GM19372 (cell line): Measurements from ENCODE around the gene CAPS.
"Not testable (repeated sequence)": the region's sequence is repeated elsewhere in the genome, so short reads cannot be mapped to it uniquely, and the experiment has no call there.

Source experiments
- ATAC-seq: cut with Tn5 transposase; IDR thresholded peaks from one replicate; pipeline ENCODE4 v1.9.1; 2021; ENCODE audit warnings: mild to moderate bottlenecking, low read depth, moderate library complexity; ENCODE audit not compliant: unreplicated experiment

The CAPS gene

GRCh38 chr19:5913739-5914357, at the start of gene CAPS:
Gene CAPS (plus strand): TSS chr19:5914254. CDS start chr19:5914407, 153 bp downstream.
- ATAC-seq = no peak

DNA sequence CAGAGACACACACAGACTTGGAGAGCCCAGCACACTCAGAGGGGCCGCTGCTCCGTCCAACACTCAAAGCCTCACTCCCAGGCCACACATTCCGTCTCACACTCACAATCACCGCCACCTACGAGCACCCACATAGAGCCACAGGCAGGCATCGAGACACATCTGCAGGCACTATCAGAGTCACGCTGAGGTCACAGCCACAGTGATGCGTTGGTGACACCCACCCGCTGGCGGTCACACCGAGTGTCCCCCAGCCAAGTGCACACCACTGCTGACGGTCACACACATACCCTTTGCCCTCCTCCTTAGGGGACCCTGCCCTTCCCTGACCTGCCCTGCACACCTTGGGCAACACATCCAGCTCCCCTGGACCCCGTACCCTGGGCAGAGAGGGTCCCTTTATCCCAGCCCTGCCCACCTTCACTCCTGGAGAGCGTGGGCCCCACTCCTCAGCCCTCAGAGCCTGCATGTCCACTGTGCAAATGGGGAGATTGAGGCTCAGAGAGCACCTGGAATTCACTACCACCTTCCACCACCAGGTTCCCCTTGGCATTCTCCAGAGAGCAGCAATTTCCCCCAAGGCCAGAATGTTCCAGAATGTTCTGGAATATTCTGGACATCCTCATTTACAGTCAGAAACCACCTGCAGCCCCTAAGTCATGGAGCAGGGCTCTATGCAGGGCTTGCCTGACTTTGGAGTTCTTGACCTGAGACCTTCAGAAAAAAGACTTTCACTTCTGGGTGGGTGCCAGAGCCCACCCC, 49.1 kb upstream of the CAPS start:
- no peak for ATAC-seq

DNA sequence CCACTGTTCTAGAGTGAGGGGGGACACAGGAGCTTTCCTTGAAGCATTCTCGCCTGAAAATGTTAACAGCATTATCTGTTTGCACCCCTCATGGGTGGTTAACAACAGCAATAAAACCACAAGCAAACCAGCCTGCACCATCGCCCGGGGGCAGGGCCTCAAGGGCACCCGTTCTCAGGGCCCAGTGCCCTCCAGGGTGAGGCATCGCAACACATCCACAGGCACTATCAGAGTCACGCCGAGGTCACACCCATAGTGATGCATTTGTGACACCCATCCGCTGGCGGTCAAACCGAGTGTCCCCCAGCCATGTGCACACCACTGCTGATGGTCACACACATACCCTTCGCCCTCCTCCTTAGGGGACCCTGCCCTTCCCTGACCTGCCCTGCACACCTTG, 48.3 kb upstream of the CAPS start:
- no peak for ATAC-seq

GRCh38 chr19:5867201-5868136, 46.6 kb upstream of the CAPS start:
- no peak for ATAC-seq

DNA sequence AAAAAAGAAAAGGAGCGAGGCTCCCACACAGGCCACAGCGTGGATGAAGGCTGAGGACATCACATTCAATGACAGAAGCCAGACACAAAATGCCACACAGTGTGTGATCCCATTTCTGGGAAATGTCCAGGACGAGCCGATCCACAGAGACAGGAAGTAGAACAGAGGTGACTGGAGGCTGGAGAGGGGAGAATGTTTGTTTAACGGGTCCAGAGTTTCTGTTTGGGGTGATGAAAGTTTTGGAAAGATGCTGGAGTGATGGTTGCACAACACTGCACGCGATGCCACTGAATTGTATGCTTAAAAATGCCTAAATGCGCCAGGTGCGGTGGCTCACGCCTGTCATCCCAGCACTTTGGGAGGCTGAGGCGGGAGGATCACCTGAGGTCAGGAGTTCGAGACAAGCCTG, 43.1 kb upstream of the CAPS start:
- no peak for ATAC-seq

DNA sequence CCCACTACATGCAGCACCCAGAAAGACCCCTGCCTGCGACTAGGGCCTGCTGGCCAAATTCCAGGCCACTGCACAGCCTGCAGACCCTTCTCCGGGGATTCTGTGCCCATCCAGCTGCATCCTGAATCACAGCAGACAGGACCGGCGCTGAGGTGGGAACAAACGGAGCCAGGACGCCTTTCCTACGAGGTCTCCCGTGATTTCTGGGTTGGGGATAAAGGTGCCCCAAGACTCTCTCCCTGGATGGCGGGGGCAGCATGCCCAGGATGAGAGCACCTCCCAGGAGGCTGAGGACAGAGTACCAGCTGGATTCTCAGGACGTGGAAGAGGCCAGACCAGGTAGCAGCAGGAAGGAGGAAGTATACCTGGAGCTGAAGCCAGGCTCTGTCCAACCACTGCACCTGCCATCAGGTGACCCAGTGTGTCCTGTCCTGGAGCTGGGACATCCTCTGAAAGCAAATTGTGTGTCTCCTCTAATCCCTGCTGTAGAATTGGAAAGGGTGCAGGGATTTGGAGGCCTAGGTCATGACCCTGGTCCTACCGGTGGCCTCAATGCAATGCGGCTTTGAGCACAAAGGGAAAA, 40.3 kb upstream of the CAPS start:
- ATAC-seq = no peak

- not testable (repeated sequence) for ATAC-seq
These were observed 39.6 kb upstream of the CAPS start for GRCh38 chr19:5874496-5874895.

DNA sequence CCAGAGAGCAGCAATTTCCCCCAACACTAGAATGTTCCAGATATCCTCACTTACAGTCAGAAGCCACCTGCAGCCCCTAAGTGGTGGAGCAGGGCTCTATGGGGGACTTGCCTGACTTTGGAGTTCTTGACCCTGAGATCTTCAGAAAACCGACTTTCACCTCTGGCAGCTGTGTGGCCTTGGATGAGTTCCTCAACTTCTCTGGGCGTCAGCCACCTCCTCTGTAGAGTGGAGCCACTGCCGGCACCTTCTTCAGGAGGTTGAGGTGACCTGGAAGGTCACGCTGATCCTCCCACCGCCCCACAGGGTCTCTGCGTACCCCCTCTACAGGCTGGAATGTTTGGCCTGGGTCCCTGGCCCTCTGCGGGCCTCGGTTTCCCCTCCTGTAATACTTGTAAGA, 36.6 kb upstream of the CAPS start:
- no peak for ATAC-seq

- ATAC-seq = no peak
These were observed 36.2 kb upstream of the CAPS start for GRCh38 chr19:5877882-5878281.

GRCh38 chr19:5880196-5880595, 33.9 kb upstream of the CAPS start:
- ATAC-seq = no peak

- ATAC-seq = no peak
These were observed 33.4 kb upstream of the CAPS start for GRCh38 chr19:5880604-5881078.

DNA sequence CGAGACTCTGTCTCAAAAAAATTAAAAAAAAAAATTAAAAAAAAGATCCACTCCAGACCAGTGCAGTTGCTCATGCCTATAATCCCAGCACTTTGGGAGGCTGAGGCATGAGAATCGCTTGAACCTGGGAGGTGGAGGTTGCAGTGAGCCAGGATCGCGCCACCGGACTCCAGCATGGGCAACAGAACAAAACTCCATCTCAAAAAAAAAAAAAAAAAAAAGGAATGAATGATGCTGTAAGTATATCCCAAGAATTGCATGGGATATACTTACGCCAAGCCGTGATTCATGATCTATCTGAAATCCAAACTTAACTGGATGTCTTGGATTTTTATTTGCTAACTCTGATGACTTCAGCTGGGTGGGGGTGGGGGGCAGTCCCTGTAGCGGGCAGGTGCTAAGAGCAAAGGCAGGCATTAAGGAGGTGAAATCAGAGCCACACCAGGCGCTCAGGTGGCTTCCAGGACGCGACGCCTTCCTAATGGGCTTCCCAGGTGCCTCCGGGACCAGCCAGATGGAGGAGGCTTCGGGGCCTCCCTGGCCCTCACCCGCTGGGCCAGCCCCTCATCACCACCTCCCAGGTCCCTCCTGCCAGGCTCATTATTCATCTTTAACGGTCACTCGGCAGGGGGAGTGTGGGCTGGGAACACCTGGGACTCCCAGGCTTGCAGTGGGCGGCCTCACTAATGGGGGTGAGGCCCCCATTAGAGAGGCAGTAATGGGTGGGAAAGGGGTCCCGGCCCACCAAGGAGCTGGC, 32.3 kb upstream of the CAPS start:
- no peak for ATAC-seq

- ATAC-seq = no peak
These were observed 31.6 kb upstream of the CAPS start for GRCh38 chr19:5882421-5882968.

GRCh38 chr19:5883157-5883873, 30.7 kb upstream of the CAPS start:
- ATAC-seq = not testable (repeated sequence)

GRCh38 chr19:5884065-5884811, 29.8 kb upstream of the CAPS start:
- not testable (repeated sequence) for ATAC-seq

GRCh38 chr19:5889288-5889971, 24.6 kb upstream of the CAPS start:
- no peak for ATAC-seq

DNA sequence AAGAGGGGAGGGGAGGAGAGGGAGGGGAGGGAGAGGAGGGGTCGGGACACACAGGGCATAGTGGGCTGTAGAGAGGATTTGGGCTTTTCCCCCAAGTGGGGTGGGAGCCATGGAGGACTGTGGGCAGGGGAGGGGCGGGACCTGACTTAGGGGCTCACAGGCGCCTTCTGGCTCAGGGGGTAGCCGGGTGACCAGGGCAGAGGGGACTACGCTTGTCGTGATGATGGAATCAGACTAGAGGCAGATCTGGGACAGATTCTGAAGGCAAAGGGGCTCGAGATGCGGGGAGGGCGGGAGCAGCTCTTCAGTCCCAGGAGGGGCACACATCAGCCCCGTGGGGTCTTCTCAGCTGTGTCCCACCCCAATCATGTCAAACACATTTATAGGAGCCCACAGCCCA, 24.0 kb upstream of the CAPS start:
- no peak for ATAC-seq

GRCh38 chr19:5891572-5891937, 22.5 kb upstream of the CAPS start:
- ATAC-seq = no peak
